Motor neuron (in vitro differentiated cells): ENCODE measurements around the gene PFKM. TPM values are rescaled to one million over a fixed set of nuclear protein-coding genes. Genes with fewer than 3 reads are reported as not detected.

Source experiments
- ATAC-seq, 8 experiments: fragments of 200-7000 bp; cut with Tn5 transposase; replicated peaks in 6 of 8; 2 replicates each; pipeline ENCODE4 v1.8.0; 2021; ENCODE audit warnings: mild to moderate bottlenecking in 8 of 8, moderate library complexity in 8 of 8
- H3K27ac ChIP-seq, 2 donors: fragments of 250-450 bp; sonication (Bioruptor Pico); 2 replicates each; pipeline ENCODE4 v1.9.0; 2021; ENCODE audit warnings: antibody characterized with exemption in 2 of 2, mild to moderate bottlenecking in 2 of 2, moderate library complexity in 1 of 2
- H3K4me1 ChIP-seq, 2 donors: fragments of 250-450 bp; sonication (Bioruptor Pico); replicated peaks in 1 of 2; 2 replicates each; pipeline ENCODE4 v1.6.1; 2021; ENCODE audit warnings: antibody characterized with exemption in 2 of 2, mild to moderate bottlenecking in 2 of 2, moderate library complexity in 1 of 2
- H3K4me3 ChIP-seq, 5 donors: fragments of 250-450 bp; sonication (Bioruptor Pico); 2 replicates each; pipeline ENCODE4 v1.9.0; 2021; ENCODE audit warnings: antibody characterized with exemption in 5 of 5, mild to moderate bottlenecking in 5 of 5, moderate library complexity in 4 of 5
- WGBS, 10 experiments: fragments of 450-650 bp; shearing (Covaris generic); methylation state at CpG; one replicate each; pipeline ENCODE4 v1.0.0; 2022; 5-methylcytosine and 5-hydroxymethylcytosine counted together
- in situ Hi-C, 9 experiments: fragments of 400-800 bp; cut with MboI; loops; one replicate each; pipeline ENCODE4 v1.15.0; 2021; ENCODE audit warnings: low sequenced_read_pairs in 9 of 9, low pct_unique_long_range_greater_than_20kb in 2 of 9; ENCODE audit not compliant: unreplicated experiment in 9 of 9
- total RNA-seq, 8 experiments: library from RNA; unstranded; fragments of 300-600 nt; gene quantifications; 2 replicates each; pipeline versions ENCODE4 v1.2.3 to v1.2.4, GENCODE V29; 2022

PFKM gene
- total RNA-seq: 100 to 1,000 TPM in 3 of 8 experiments, 10 to 100 TPM in 5; 66.7 to 146 (median 81.6) TPM

GRCh38 chr12:48119078-48119833, at the start of gene PFKM:
Gene PFKM (plus strand): TSS chr12:48119364. CDS start chr12:48122775, 3,411 bp downstream.
- in situ Hi-C loops: no loop called here
- 0 to 6% (median 0%) methylated on average over 1 to 14 of the region's 20 CpGs; no CpG with 5 or more reads in 1 of the 10 experiments for WGBS, 10 experiments
- Histone ChIP-seq H3K4me1 (peaks cover 25 to 31% of the 10 kb centered on the region in 2 donors), H3K4me3 (peak within 1 kb of the TSS; percentile 56 to 98 (median 72)), H3K27ac (peak within 1 kb of the TSS; percentile 81 to 87)
- ATAC-seq: peak; percentile 89 to 97 (median 94)

GRCh38 chr12:48070033-48070432, 49.1 kb upstream of the PFKM start:
- no peaks in the 10 kb centered on the region for H3K4me1 ChIP-seq
- no peak for ATAC-seq
- H3K27ac ChIP-seq: no peak overlapping the region
- WGBS, 10 experiments: 86 to 100% (median 100%) methylated on average over 1 of the region's 1 CpG; no CpG with 5 or more reads in 3 of the 10 experiments
- in situ Hi-C loops: no loop called here
- H3K4me3 ChIP-seq: no peak overlapping the region

GRCh38 chr12:48070731-48071130, 48.4 kb upstream of the PFKM start:
- WGBS, 10 experiments: 80 to 100% (median 100%) methylated on average over 1 to 4 of the region's 4 CpGs; no CpG with 5 or more reads in 1 of the 10 experiments
- H3K4me1 ChIP-seq: no peaks in the 10 kb centered on the region
- no peak for ATAC-seq

DNA sequence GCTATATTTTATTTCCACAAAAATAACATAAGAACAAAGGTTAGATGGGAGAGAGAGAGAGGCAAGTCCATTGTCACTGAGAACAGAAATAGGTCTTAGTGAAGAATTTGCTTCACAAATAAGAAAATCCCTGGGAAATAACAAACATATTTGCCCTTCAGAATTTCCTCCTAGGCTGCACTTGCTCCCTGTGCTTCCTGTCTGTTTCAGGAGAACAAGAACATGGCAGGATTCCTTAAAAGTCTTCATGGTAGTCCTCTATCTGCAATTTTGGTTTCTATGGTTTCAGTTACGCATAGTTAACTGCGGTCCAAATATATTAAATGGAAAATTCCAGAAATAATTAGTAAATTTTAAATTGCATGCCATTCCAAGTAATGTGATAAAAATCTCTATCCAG, 47.4 kb upstream of the PFKM start:
- WGBS, 10 experiments: 92 to 100% (median 100%) methylated on average over 2 of the region's 2 CpGs; no CpG with 5 or more reads in 5 of the 10 experiments
- no peak for ATAC-seq
- no peaks in the 10 kb centered on the region for H3K4me1 ChIP-seq
- H3K4me3 ChIP-seq: no peak overlapping the region
- H3K27ac ChIP-seq: no peak overlapping the region
- in situ Hi-C loops: no loop called here

More at GRCh38 chr12:48070731-48071130, 48.4 kb upstream of the PFKM start:
- Histone ChIP-seq H3K27ac (no peak overlapping the region), H3K4me3 (no peak overlapping the region)
- in situ Hi-C loops: no loop called here

- Histone ChIP-seq H3K4me3 (no peak overlapping the region), H3K27ac (no peak overlapping the region), H3K4me1 (no peaks in the 10 kb centered on the region)
- 83 to 100% (median 100%) methylated on average over 1 to 3 of the region's 3 CpGs for WGBS, 10 experiments
- no peak for ATAC-seq
- in situ Hi-C loops: no loop called here
Observed at GRCh38 chr12:48072266-48072665, 46.9 kb upstream of the PFKM start.

GRCh38 chr12:48074266-48074665, 44.9 kb upstream of the PFKM start:
- H3K4me3 ChIP-seq: no peak overlapping the region
- H3K27ac ChIP-seq: no peak overlapping the region
- WGBS, 10 experiments: 20 to 100% (median 88%) methylated on average over 1 of the region's 1 CpG; no CpG with 5 or more reads in 3 of the 10 experiments
- no peaks in the 10 kb centered on the region for H3K4me1 ChIP-seq
- in situ Hi-C loops: no loop called here
- ATAC-seq: no peak

DNA sequence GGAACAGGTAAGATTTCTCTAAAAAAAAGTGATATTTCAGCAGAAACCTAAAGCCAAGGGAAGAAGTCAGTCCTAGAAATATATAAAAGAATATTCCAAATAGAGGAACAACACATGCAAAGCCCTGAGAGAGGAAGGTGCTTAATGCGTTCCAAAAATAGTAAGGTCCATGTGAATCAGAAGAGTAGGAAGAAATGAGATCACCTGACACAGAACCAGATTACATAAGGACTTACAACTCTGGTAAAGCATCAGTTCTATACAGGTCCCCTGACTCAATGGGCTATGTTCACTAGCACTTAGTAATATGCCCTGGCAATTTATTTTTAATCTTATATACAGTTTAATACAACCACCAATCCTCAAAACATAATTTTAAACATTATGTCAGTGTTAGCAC, 43.3 kb upstream of the PFKM start:
- H3K4me3 ChIP-seq: no peak overlapping the region
- 80 to 100% (median 94%) methylated on average over 1 of the region's 1 CpG for WGBS, 10 experiments
- in situ Hi-C loops: no loop called here

GRCh38 chr12:48077111-48077510, 42.1 kb upstream of the PFKM start:
- Histone ChIP-seq H3K27ac (no peak overlapping the region), H3K4me3 (no peak overlapping the region), H3K4me1 (no peaks in the 10 kb centered on the region)
- in situ Hi-C loops: no loop called here
- ATAC-seq: no peak
- 86 to 100% (median 100%) methylated on average over 1 to 2 of the region's 2 CpGs; no CpG with 5 or more reads in 1 of the 10 experiments for WGBS, 10 experiments

More for the DNA sequence above, 43.3 kb upstream of the PFKM start:
- no peak for ATAC-seq
- Histone ChIP-seq H3K4me1 (no peaks in the 10 kb centered on the region), H3K27ac (no peak overlapping the region)

GRCh38 chr12:48078901-48079300, 40.3 kb upstream of the PFKM start:
- H3K4me3 ChIP-seq: no peak overlapping the region
- 37 to 100% (median 93%) methylated on average over 1 to 5 of the region's 5 CpGs; no CpG with 5 or more reads in 1 of the 10 experiments for WGBS, 10 experiments
- H3K27ac ChIP-seq: no peak overlapping the region
- in situ Hi-C loops: no loop called here
- peak in 2 of 8 experiments; percentile 43 to 84 for ATAC-seq
- no peaks in the 10 kb centered on the region for H3K4me1 ChIP-seq

GRCh38 chr12:48080285-48080684, 38.9 kb upstream of the PFKM start:
- ATAC-seq: no peak
- no peaks in the 10 kb centered on the region for H3K4me1 ChIP-seq
- in situ Hi-C loops: loop anchor here in 1 of 9 experiments (10.0 kb wide), 1 partner anchor 85 kb away; no protein-coding TSS in a partner anchor
- H3K4me3 ChIP-seq: no peak overlapping the region
- no peak overlapping the region for H3K27ac ChIP-seq
- WGBS, 10 experiments: 84 to 100% (median 92%) methylated on average over 2 to 5 of the region's 5 CpGs

- WGBS, 10 experiments: 93 to 100% (median 100%) methylated on average over 1 to 3 of the region's 3 CpGs; no CpG with 5 or more reads in 1 of the 10 experiments
- no peak overlapping the region for H3K27ac ChIP-seq
- no peak overlapping the region for H3K4me3 ChIP-seq
- no peak for ATAC-seq
- in situ Hi-C loops: loop anchor here in 1 of 9 experiments (10.0 kb wide), 1 partner anchor 84 kb away; no protein-coding TSS in a partner anchor
- H3K4me1 ChIP-seq: no peaks in the 10 kb centered on the region
Observed at GRCh38 chr12:48080821-48081220, 38.3 kb upstream of the PFKM start.

DNA sequence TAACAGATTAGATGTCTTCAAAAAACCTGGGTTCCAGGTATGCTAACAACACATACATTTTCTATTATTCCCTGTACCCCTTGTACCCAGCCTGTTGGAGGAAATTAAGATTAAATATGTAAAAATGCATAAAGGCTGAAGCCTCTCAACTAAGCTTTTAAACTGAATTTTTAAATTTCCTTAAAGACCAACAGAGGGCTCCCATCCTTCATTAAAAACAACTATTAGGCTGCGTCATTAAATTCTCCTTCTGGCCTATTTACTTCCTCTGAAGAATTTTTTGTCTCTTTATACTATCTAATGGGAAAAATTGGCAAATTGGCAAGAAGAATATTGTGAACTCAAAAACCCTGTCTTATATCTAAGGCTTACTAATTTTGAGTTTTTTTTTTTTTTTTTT, 35.1 kb upstream of the PFKM start:
- H3K4me1 ChIP-seq: no peaks in the 10 kb centered on the region
- H3K4me3 ChIP-seq: no peak overlapping the region
- in situ Hi-C loops: loop anchor here in 1 of 9 experiments (10.0 kb wide), 1 partner anchor 81 kb away; no protein-coding TSS in a partner anchor
- 14 to 100% (median 86%) methylated on average over 1 of the region's 1 CpG; no CpG with 5 or more reads in 1 of the 10 experiments for WGBS, 10 experiments
- no peak overlapping the region for H3K27ac ChIP-seq
- peak in 3 of 8 experiments; percentile 44 to 48 (median 47) for ATAC-seq

DNA sequence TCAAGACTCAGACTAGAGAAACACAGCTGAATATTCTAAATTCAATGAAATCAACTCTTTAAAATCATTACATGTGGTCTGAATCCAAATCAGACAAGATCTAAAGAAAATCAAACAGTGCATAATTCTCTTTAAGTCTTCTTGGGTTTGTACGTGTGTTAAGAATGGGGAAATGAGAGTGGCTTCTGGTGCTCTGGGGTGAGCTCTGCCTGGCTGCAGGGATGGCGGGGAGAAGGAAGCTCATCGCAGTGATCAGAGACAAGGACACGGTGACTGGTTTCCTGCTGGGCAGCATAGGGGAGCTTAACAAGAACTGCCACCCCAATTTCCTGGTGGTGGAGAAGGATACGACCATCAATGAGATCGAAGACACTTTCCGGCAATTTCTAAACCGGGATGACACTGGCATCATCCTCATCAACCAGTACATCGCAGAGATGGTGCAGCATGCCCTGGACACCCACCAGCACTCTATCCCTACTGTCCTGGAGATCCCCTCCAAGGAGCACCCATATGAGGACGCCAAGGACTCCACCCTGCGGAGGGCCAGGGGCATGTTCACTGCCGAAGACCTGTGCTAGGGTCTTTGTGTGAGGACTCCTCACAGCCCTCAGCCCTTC, 34.2 kb upstream of the PFKM start:
- no peak for ATAC-seq
- in situ Hi-C loops: loop anchor here in 1 of 9 experiments (10.0 kb wide), 1 partner anchor 80 kb away; no protein-coding TSS in a partner anchor
- 60 to 100% (median 94%) methylated on average over 2 to 10 of the region's 12 CpGs; no CpG with 5 or more reads in 2 of the 10 experiments for WGBS, 10 experiments
- no peak overlapping the region for H3K4me3 ChIP-seq
- no peak overlapping the region for H3K27ac ChIP-seq
- no peaks in the 10 kb centered on the region for H3K4me1 ChIP-seq
